GM23338 (cell line): ENCODE measurements around the gene SCFD2.

Experiments
- CREB1 ChIP-seq: fragments of 250-450 bp; sonication (Bioruptor Pico); IDR thresholded peaks from 2 replicates; pipeline ENCODE4 v1.5.0; 2020; ENCODE audit warnings: low read depth, mild to moderate bottlenecking, moderate library complexity
- EZH2 ChIP-seq: fragments of 200-600 bp; sonication (generic); IDR thresholded peaks from one replicate; pipeline ENCODE4 v1.8.0; 2017; ENCODE audit warnings: antibody characterized with exemption, mild to moderate bottlenecking, low read depth; ENCODE audit not compliant: unreplicated experiment
- EZH2phosphoT487 ChIP-seq: fragments of 200-600 bp; sonication (generic); IDR thresholded peaks from one replicate; pipeline ENCODE4 v1.8.1; 2018; ENCODE audit warnings: antibody characterized with exemption; ENCODE audit not compliant: unreplicated experiment
- JUNB ChIP-seq: IDR thresholded peaks from one replicate; pipeline ENCODE4 v1.6.1; 2016; ENCODE audit warnings: antibody characterized with exemption; ENCODE audit not compliant: unreplicated experiment
- NANOG ChIP-seq: IDR thresholded peaks from 2 replicates; pipeline ENCODE4 v1.6.1; 2016; ENCODE audit warnings: antibody characterized with exemption, borderline replicate concordance
- POLR2AphosphoS5 ChIP-seq: IDR thresholded peaks from 2 replicates; pipeline ENCODE4 v1.6.1; 2016; ENCODE audit warnings: antibody characterized with exemption, low read depth
- STAT1 ChIP-seq: IDR thresholded peaks from one replicate; pipeline ENCODE4 v1.6.1; 2016; ENCODE audit warnings: antibody characterized with exemption; ENCODE audit not compliant: unreplicated experiment
- ZNF114 ChIP-seq: fragments of 250-450 bp; sonication (Bioruptor Pico); IDR thresholded peaks from 2 replicates; pipeline ENCODE4 v1.5.0; 2020; ENCODE audit warnings: mild to moderate bottlenecking, moderate library complexity
- ZNF331 ChIP-seq: fragments of 250-450 bp; sonication (Bioruptor Pico); IDR thresholded peaks from 2 replicates; pipeline ENCODE4 v1.5.0; 2020; ENCODE audit warnings: low read depth, mild to moderate bottlenecking, moderate library complexity
- ZNF462 ChIP-seq: fragments of 250-450 bp; sonication (Bioruptor Pico); IDR thresholded peaks from 2 replicates; pipeline ENCODE4 v1.5.0; 2020; ENCODE audit warnings: mild to moderate bottlenecking, moderate library complexity
- TF ChIP-seq, protein P1 (sequence below), 2 experiments: fragments of 200-600 bp in 1 of 2; sonication (generic) in 1 of 2; conservative IDR thresholded peaks; 2 replicates each; pipeline versions ENCODE4 v1.5.1 to v1.6.1; 2016 to 2017; ENCODE audit warnings: antibody characterized with exemption in 2 of 2, low read depth in 2 of 2, mild to moderate bottlenecking in 2 of 2, moderate library complexity in 1 of 2
- TF ChIP-seq, protein P2 (sequence below): IDR thresholded peaks from one replicate; pipeline ENCODE4 v1.6.1; 2018; ENCODE audit warnings: antibody characterized with exemption; ENCODE audit not compliant: unreplicated experiment
- TF ChIP-seq, protein P3 (sequence below): IDR thresholded peaks from 2 replicates; pipeline ENCODE4 v1.6.1; 2016; ENCODE audit warnings: antibody characterized with exemption

GRCh38 chr4:52933738-52934137 lies 432.1 kb downstream of the SCFD2 start:
- TF ChIP-seq, protein P1, sequence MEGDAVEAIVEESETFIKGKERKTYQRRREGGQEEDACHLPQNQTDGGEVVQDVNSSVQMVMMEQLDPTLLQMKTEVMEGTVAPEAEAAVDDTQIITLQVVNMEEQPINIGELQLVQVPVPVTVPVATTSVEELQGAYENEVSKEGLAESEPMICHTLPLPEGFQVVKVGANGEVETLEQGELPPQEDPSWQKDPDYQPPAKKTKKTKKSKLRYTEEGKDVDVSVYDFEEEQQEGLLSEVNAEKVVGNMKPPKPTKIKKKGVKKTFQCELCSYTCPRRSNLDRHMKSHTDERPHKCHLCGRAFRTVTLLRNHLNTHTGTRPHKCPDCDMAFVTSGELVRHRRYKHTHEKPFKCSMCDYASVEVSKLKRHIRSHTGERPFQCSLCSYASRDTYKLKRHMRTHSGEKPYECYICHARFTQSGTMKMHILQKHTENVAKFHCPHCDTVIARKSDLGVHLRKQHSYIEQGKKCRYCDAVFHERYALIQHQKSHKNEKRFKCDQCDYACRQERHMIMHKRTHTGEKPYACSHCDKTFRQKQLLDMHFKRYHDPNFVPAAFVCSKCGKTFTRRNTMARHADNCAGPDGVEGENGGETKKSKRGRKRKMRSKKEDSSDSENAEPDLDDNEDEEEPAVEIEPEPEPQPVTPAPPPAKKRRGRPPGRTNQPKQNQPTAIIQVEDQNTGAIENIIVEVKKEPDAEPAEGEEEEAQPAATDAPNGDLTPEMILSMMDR (conservative IDR thresholded peaks at IDR 0.05; ENCODE audit: low read depth in 2 of 2) = no peak
- TF ChIP-seq EZH2 = no peak
- TF ChIP-seq, protein P2, sequence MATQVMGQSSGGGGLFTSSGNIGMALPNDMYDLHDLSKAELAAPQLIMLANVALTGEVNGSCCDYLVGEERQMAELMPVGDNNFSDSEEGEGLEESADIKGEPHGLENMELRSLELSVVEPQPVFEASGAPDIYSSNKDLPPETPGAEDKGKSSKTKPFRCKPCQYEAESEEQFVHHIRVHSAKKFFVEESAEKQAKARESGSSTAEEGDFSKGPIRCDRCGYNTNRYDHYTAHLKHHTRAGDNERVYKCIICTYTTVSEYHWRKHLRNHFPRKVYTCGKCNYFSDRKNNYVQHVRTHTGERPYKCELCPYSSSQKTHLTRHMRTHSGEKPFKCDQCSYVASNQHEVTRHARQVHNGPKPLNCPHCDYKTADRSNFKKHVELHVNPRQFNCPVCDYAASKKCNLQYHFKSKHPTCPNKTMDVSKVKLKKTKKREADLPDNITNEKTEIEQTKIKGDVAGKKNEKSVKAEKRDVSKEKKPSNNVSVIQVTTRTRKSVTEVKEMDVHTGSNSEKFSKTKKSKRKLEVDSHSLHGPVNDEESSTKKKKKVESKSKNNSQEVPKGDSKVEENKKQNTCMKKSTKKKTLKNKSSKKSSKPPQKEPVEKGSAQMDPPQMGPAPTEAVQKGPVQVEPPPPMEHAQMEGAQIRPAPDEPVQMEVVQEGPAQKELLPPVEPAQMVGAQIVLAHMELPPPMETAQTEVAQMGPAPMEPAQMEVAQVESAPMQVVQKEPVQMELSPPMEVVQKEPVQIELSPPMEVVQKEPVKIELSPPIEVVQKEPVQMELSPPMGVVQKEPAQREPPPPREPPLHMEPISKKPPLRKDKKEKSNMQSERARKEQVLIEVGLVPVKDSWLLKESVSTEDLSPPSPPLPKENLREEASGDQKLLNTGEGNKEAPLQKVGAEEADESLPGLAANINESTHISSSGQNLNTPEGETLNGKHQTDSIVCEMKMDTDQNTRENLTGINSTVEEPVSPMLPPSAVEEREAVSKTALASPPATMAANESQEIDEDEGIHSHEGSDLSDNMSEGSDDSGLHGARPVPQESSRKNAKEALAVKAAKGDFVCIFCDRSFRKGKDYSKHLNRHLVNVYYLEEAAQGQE = no peak
- TF ChIP-seq ZNF114 (CRISPR knock-in tag) = no peak
- no peak for TF ChIP-seq POLR2AphosphoS5
- no peak for TF ChIP-seq CREB1 (CRISPR knock-in tag)
- no peak for TF ChIP-seq EZH2phosphoT487
- TF ChIP-seq ZNF462 (CRISPR knock-in tag) = no peak
- TF ChIP-seq NANOG = no peak
- TF ChIP-seq, protein P3, sequence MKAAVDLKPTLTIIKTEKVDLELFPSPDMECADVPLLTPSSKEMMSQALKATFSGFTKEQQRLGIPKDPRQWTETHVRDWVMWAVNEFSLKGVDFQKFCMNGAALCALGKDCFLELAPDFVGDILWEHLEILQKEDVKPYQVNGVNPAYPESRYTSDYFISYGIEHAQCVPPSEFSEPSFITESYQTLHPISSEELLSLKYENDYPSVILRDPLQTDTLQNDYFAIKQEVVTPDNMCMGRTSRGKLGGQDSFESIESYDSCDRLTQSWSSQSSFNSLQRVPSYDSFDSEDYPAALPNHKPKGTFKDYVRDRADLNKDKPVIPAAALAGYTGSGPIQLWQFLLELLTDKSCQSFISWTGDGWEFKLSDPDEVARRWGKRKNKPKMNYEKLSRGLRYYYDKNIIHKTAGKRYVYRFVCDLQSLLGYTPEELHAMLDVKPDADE = no peak
- TF ChIP-seq ZNF331 (CRISPR knock-in tag) = no peak
- TF ChIP-seq JUNB = no peak
- TF ChIP-seq STAT1 = no peak
